Uterus (tissue), 2 donors: ENCODE data around the gene MVB12A.

Experiments used
- CTCF ChIP-seq, 4 experiments: fragments of 200-600 bp in 2 of 4; fragments of 450-650 bp in 2 of 4; sonication (generic) in 2 of 4; IDR thresholded peaks; one replicate each; pipeline ENCODE4 v1.5.1; 2016 to 2019; ENCODE audit warnings: antibody characterized with exemption in 4 of 4, mild to moderate bottlenecking in 2 of 4, moderate library complexity in 1 of 4
- POLR2A ChIP-seq, 2 donors: fragments of 450-650 bp; IDR thresholded peaks; one replicate each; pipeline ENCODE4 v1.6.1; 2016; ENCODE audit warnings: antibody characterized with exemption in 2 of 2, mild to moderate bottlenecking in 1 of 2, moderate library complexity in 1 of 2

GRCh38 chr19:17445526-17446165 is 25.8 kb downstream of the MVB12A start:
- no peak for TF ChIP-seq CTCF (IDR thresholded peaks at IDR 0.05)
- TF ChIP-seq POLR2A (IDR thresholded peaks at IDR 0.05): no peak
